ENCODE results near the gene POFUT2. TPM values are rescaled to one million over a fixed set of nuclear protein-coding genes. Genes with fewer than 3 reads are reported as not detected.

Gene POFUT2
- total RNA-seq, 1 experiment from 2014 or later = 27.7 TPM

GRCh38 chr21:45283035-45283610 is 4.6 kb downstream of the POFUT2 start:
- DNase-seq (ENCODE audit: low spot score) = no peak

DNA sequence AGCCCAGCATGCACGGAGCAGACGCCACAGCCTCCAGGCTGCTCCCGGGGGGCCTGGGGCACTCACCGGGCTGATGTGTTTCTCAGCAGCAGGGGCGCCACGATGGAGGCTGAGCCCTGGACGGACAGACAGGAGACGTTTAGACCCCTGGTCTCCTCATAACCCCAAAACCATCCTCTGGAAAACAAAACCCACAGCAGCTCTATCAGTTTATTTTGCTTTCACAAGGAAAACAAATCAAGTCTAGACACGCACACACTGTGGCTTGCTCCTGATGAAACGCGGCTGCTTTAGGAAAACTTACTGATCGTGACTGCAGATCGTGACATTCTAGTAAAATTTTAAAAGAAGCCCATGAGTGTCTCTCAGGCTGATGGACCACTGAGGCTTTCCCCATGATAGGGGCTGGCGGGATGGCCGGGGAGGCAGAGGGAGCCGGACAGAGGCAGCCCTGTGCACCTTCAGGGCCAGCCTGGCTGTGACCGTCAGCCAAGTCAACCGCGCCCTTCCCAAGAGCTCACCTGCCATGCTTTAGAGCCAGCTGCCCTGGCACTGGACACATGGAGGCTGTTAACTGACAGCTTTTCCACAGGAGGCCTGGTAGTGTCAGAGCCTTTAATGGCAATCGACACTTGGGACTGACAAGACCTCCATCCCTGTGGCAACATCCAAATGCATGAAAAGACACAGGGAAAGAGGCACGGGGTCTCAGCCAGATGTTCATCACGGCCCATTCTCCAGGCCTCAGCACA is 5.2 kb downstream of the POFUT2 start:
- no peak for DNase-seq (ENCODE audit: low spot score)

DNA sequence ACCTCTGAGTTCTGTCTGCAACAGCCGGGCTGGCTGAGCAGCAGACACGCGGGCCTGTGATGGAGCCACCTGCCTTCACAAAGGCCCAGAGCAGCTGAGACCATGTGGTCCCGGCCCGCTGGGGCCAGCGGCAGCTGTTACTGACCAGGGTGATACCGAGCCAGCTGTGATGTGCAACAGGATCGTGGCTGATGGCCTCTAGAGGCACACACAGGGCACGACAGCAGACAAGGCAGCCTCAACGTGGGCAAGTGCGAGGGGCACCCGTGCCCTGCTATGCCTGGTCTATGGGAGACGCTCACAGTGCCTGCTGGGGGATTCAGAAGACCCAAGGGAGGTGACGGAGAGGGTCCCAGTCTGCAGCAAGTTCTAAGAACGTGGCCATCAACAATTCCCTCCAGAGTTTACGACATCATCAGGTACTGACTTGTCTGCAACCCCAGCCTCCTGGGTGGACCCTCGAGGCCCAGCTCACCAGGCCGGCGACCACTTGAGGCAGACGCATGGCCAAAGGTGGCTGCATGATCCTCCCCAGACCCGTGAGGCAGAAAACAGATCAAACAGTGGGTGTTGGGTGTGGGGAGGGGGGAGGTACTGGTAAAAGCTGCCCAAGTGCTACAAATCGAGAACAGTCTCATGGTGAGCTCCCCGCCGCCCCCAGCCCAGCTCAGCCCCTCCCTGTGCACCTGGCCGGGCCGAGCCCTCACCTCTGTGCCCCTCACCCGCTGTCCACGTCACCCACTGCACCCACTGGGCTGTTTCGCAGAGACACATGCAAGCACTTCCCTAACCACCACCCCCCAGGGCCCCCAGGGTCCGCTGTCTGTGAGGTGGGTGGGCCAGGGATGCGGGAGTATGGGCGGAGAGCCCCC is 6.0 kb downstream of the POFUT2 start:
- DNase-seq (ENCODE audit: low spot score) = no peak

- no peak for DNase-seq (ENCODE audit: low spot score)
Observed at GRCh38 chr21:45280969-45281368, 6.7 kb downstream of the POFUT2 start.

DNA sequence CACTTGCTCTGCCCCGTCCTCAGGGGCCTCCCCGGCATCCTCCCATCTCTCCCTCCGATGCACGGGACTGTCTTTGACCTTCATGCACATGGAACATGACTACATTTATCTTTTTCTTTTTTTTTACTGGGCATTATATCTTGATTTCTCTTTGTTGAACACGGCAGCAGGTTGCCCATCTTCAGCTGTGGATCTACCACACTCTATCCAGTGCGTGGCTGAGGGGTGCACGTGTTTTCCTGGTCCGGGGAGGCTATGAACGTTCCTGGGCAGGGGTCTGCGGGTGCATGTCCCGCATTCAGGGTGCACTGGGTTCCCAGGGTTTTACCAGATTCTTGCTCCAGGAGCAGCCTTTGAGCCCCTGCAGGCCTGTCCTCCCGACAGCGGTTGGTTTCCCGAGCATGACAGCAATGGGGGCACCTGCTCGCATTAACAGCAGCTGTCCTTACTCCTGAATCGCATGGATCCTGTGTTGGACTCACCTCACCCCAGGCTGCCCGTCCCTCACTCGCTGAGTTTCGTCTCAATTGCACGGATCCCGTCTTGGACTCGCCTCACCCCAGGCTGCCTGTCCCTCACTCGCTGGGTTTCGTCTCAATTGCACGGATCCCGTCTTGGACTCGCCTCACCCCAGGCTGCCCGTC is 7.4 kb downstream of the POFUT2 start:
- no peak for DNase-seq (ENCODE audit: low spot score)

GRCh38 chr21:45279446-45280177 is 8.1 kb downstream of the POFUT2 start:
- DNase-seq (ENCODE audit: low spot score) = no peak

DNA sequence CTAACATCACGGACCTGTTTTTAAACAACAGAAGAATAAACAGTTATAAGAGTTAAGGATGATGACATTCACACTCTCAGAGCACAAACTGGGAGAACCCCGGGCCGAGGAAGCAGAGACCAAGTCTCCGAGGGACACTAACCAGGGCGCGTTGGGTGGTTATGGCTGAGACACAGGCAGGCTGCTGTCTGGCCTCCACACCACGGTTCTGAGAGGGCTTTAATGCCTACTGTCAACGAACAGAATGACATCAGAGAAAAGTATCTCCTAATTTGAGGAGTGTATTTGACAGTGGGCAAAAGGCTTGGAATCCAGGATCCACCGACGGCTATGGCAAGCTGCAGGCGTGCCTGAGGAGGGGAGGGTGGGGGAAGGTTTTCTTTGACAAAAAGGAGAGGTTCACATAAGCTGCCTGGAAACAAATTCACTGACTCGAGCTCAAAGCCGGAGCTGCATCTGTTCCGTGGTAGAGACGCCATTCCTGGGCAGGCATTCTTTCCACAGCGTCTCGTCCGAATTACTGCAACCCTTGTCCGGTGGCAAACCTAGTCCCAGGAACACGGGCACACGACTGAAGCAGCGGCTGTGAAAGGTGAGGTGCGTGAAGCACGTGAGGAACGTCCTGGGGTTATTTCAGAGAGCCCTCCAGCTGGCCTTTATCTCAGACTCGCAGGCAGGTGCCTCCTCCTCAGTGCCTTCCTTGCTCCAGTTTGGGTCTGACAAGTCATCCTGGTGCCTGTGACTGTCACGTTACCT is 9.4 kb downstream of the POFUT2 start:
- no peak for DNase-seq (ENCODE audit: low spot score)

DNA sequence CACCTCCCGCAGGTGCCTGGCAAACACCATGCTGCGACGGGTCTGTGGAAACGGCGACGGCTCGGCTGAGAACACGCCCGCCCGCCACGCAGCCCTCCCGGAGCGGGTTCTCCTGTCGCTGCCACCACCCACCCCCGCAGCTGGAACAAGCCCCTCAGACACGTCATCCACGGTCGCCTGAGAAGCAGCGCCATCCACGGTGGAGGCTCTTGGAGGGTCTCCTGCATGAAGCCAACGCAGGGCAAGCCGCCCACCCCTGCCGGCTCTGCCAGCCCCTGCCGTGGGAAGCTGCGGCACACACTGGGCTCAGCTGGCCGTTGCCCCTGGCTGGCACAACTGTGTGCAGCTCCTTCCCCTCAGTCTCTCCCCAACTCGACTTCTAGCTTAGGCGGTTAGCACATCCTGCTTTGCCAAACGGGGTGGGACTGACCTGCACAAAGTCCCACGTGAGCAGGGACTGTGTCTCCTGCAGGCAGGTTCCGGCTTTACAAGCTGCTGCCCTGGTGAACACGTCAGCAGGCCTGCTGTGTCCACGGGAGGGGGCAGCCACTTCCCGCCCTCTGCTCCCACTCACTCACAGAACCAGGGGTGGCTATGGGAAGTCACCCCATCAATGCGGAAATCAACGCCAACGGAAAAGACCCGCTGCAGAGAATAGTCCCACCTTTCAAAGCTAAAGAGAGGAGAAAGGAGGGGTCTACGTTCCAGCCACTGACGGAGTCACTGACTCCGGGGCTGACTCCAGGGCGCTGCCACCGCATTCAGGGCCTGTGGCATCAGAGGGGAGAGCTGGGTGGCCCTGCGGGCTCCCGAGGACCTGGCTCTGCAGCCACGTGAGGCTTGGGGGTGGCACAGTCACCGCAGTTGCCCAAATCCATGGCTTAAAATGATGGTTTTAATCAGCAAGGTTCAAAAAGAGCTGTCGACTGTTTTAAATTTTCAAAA is 10.3 kb downstream of the POFUT2 start:
- DNase-seq (ENCODE audit: low spot score) = no peak

GRCh38 chr21:45276596-45276995 is 11.1 kb downstream of the POFUT2 start:
- no peak for DNase-seq (ENCODE audit: low spot score)

DNA sequence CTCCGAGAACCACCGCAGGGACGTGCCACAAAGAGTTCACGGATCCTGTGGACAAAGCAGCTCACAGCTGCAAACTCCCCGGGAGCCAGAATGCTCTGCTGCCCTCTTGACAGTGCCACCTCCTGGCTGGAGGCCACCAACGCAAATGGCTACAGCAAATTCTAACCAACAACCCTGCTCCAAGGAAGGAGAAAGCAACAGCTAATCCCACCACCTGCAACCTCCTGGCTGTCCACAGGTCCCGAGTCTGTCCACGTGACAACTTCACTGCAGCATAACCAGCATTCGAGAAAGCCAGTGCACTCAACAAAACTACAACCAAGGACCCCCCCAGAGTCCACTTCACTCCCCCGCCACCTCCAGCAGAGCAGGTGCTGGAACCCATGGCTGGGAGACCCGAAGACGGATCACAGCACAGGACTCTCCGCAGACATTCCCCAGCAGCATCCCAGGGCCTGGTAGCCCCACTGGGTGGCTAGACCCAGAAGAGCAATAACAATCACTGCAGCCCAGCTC is 17.3 kb downstream of the POFUT2 start:
- no peak for DNase-seq (ENCODE audit: low spot score)

DNA sequence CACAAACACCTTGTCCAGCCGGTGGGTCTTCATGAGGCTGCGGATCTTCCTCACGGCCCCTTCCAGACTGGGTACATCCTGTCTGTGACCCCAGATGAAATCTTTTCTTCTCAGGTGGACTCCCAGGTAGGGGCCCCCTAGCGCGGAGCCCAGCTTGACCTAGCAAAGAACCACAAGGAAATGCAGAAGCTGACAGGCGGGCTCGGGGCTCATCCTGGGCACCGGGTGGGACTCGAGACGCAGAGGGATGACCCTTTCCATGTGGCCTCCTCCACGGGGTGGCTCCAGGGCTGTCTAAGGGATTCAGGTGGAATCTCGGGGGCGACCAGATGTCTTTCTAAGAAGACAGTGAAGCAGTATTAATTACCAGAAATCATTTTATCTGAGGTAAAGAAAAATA is 17.8 kb downstream of the POFUT2 start:
- DNase-seq (ENCODE audit: low spot score) = no peak

- DNase-seq (ENCODE audit: low spot score) = no peak
Observed at GRCh38 chr21:45267390-45267760, 20.3 kb downstream of the POFUT2 start.

DNA sequence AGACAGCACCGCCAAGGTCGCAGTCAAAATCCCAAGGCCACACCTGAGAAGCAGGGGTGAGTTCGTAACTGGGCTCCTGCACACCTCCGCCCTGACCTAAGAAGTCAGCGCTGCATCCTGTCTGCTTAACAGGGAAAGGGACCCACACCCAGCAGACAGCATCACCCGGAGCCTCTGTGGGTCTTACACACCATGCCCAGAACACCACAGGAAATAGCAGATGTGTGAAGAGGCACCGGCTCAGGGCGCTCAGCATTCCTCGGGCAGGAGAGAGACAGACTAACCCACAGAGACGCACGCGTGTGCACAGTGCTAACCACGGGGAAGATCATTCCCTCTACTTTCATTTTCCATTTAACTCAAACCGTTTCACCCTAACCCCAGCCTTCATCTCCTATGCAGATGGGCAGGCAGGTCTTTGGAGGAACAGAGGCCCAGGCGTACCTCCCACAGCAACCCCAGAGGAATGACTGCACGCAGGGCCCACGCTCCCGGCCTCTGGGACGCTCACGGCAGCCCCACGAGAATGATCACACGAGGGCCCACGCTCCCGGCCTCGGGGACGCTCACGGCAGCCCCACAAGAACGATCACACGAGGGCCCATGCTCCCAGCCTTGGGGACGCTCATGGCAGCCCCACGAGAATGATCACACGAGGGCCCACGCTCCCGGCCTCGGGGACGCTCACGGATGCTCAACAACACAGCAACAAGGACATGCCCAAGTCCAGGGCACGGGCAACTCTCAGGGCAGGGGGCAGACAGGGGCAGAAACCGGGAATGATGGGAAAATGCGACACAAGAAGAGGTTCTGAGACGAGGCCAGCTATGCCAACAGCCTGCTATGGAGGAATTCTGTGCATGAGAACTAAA is 20.9 kb downstream of the POFUT2 start:
- DNase-seq (ENCODE audit: low spot score) = no peak

- DNase-seq (ENCODE audit: low spot score) = no peak
Observed at GRCh38 chr21:45265721-45266517, 21.8 kb downstream of the POFUT2 start.

DNA sequence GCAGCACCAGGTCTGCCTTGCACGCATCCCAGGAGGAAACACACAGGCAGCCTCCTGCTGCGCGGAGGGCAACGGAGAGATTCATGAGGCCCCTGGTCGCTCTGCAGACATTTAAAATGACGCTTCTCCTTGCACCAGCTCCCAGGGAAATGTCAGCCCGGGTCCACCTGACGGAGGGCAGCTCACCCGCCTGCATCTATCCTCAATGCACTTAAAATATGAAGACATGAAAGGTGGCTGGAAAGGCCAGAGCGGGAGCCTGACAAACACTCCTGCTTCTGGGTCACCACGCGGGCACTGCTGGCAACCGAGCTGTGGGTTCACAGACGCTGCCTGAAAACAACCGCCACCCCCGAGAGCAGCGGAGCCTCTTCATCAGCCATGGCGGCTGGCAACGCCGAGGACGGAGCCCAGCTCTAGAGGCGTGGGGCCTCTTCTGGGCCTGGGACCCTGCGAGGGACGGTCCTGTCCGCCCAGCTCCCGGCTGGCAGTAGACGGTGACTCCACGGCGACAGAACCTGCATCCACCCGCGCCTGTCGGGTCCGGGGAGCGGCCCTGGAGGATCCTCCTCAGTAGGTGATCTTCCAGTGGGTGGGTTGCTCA is 22.7 kb downstream of the POFUT2 start:
- DNase-seq (ENCODE audit: low spot score) = no peak

GRCh38 chr21:45264146-45264911 is 23.4 kb downstream of the POFUT2 start:
- DNase-seq (ENCODE audit: low spot score) = no peak
